ENCODE data around the gene GLI3. TPM values are rescaled to one million over a fixed set of nuclear protein-coding genes. Genes with fewer than 3 reads are reported as not detected.

The GLI3 gene
- polyA plus RNA-seq, 1 of the 3 experiments (the other 2 are of a cell fraction): 0.08 TPM

DNA sequence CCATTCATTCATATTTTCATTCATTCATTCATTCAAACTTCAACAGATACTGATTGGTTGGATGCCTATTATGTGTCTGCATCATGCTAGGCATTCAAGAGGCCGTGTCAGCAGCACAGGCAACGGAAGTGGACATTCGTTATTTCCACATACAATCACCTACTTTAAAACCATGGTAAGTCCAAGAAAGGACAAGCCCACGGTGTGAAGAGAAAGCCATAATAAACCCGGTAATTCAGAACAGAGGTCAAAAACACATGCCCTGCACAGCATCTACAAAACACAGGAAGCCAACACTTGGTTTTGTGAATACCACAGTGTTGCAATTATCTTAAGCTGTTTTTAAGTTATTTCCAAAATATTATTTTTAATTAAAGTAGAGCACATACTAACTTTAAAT, 126.7 kb downstream of the GLI3 start:
- Histone ChIP-seq H3K4me1 (ENCODE audit: control insufficient read depth in 1 of 2, insufficient read depth in 2 of 2, low read depth in 1 of 2, low read length in 1 of 2) (no peaks in the 10 kb centered on the region; a peak in 1 of 4 replicates), H3K27ac (ENCODE audit: low read depth in 2 of 2, low read length in 1 of 2) (no peak overlapping the region), H3K36me3 (replicated peaks in 1 of 2; ENCODE audit: control insufficient read depth in 1 of 2, insufficient read depth in 2 of 2, low read length in 1 of 2) (no peaks in the 10 kb centered on the region), H4K20me1 (ENCODE audit: insufficient read depth) (no peaks in the 10 kb centered on the region), H3K79me2 (ENCODE audit: insufficient read depth) (no peaks in the 10 kb centered on the region), H3K27me3 (ENCODE audit: insufficient read depth) (peaks cover 78% of the 10 kb centered on the region; the same call in 1 of the 2 replicates), H2AFZ (ENCODE audit: low read depth) (no peak overlapping the region), H3K4me3 (ENCODE audit: low read depth in 2 of 2, low read length in 1 of 2) (no peak overlapping the region), H3K9me2 (no peaks in the 10 kb centered on the region), H3K9ac (no peak overlapping the region), H3F3A (replicated peaks; ENCODE audit: insufficient read depth) (no peaks in the 10 kb centered on the region), H3K9me3 (no peaks in the 10 kb centered on the region), H3K4me2 (no peak overlapping the region)
- POLR2A ChIA-PET: no interaction called here
- 2% methylated on average over 5 of the region's 5 CpGs for WGBS (ENCODE audit: low lambda C conversion rate)
- no peak for DNase-seq
- TF ChIP-seq, protein P1, sequence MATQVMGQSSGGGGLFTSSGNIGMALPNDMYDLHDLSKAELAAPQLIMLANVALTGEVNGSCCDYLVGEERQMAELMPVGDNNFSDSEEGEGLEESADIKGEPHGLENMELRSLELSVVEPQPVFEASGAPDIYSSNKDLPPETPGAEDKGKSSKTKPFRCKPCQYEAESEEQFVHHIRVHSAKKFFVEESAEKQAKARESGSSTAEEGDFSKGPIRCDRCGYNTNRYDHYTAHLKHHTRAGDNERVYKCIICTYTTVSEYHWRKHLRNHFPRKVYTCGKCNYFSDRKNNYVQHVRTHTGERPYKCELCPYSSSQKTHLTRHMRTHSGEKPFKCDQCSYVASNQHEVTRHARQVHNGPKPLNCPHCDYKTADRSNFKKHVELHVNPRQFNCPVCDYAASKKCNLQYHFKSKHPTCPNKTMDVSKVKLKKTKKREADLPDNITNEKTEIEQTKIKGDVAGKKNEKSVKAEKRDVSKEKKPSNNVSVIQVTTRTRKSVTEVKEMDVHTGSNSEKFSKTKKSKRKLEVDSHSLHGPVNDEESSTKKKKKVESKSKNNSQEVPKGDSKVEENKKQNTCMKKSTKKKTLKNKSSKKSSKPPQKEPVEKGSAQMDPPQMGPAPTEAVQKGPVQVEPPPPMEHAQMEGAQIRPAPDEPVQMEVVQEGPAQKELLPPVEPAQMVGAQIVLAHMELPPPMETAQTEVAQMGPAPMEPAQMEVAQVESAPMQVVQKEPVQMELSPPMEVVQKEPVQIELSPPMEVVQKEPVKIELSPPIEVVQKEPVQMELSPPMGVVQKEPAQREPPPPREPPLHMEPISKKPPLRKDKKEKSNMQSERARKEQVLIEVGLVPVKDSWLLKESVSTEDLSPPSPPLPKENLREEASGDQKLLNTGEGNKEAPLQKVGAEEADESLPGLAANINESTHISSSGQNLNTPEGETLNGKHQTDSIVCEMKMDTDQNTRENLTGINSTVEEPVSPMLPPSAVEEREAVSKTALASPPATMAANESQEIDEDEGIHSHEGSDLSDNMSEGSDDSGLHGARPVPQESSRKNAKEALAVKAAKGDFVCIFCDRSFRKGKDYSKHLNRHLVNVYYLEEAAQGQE (IDR thresholded peaks at IDR 0.05; ENCODE audit: low read depth, low read length): no peak
- TF ChIP-seq JUND (IDR thresholded peaks at IDR 0.05) (no peak), FOSL2 (IDR thresholded peaks at IDR 0.05; ENCODE audit: borderline replicate concordance, low read depth) (no peak), POLR2AphosphoS5 (IDR thresholded peaks at IDR 0.05; ENCODE audit: low read depth, low read length) (no peak), USF1 (IDR thresholded peaks at IDR 0.05; ENCODE audit: borderline replicate concordance, low read depth) (no peak), ZBTB33 (IDR thresholded peaks at IDR 0.05; ENCODE audit: borderline replicate concordance, low read depth) (no peak), YY1 (IDR thresholded peaks at IDR 0.05; ENCODE audit: low read depth) (no peak), MXI1 (IDR thresholded peaks at IDR 0.05; ENCODE audit: low read depth, low read length) (no peak), USF2 (IDR thresholded peaks at IDR 0.05; ENCODE audit: borderline replicate concordance, low read depth, low read length) (no peak), SIN3A (IDR thresholded peaks at IDR 0.05; ENCODE audit: borderline replicate concordance, low read depth, low read length) (no peak), GATA2 (CRISPR knock-in tag; IDR thresholded peaks at IDR 0.05) (no peak), RCOR1 (IDR thresholded peaks at IDR 0.05; ENCODE audit: low read length) (no peak), GABPA (IDR thresholded peaks at IDR 0.05; ENCODE audit: low read depth) (no peak), CHD2 (IDR thresholded peaks at IDR 0.05; ENCODE audit: low read length, partially characterized antibody) (no peak), MEF2A (IDR thresholded peaks at IDR 0.05; ENCODE audit: borderline replicate concordance, low read depth) (no peak), RFX5 (IDR thresholded peaks at IDR 0.05; ENCODE audit: low read length) (no peak), RXRA (IDR thresholded peaks at IDR 0.05; ENCODE audit: borderline replicate concordance, low read depth) (no peak), IRF3 (IDR thresholded peaks at IDR 0.05; ENCODE audit: low read depth, low read length) (no peak), FOXM1 (IDR thresholded peaks at IDR 0.05; ENCODE audit: low read depth) (no peak)
- TF ChIP-seq, protein P2, sequence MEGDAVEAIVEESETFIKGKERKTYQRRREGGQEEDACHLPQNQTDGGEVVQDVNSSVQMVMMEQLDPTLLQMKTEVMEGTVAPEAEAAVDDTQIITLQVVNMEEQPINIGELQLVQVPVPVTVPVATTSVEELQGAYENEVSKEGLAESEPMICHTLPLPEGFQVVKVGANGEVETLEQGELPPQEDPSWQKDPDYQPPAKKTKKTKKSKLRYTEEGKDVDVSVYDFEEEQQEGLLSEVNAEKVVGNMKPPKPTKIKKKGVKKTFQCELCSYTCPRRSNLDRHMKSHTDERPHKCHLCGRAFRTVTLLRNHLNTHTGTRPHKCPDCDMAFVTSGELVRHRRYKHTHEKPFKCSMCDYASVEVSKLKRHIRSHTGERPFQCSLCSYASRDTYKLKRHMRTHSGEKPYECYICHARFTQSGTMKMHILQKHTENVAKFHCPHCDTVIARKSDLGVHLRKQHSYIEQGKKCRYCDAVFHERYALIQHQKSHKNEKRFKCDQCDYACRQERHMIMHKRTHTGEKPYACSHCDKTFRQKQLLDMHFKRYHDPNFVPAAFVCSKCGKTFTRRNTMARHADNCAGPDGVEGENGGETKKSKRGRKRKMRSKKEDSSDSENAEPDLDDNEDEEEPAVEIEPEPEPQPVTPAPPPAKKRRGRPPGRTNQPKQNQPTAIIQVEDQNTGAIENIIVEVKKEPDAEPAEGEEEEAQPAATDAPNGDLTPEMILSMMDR (IDR thresholded peaks at IDR 0.05): no peak
- CTCF ChIA-PET: no interaction called here

Measured in SK-N-SH (cell line).